Adipocyte (in vitro differentiated cells): ENCODE data around the gene PAPOLA.

Experiments used
- DNase-seq: peaks from one replicate; pipeline ENCODE4 v3.0.0-alpha.2; 2015; ENCODE audit warnings: low read depth
- H3K27me3 ChIP-seq: replicated peaks from 2 replicates; pipeline ENCODE4 v1.7.0; 2013; ENCODE audit warnings: mild to moderate bottlenecking, low read length, moderate library complexity; ENCODE audit not compliant: control insufficient read depth, insufficient read depth
- H3K36me3 ChIP-seq: 2 replicates; pipeline ENCODE4 v1.7.0; 2013; ENCODE audit warnings: low read length, mild to moderate bottlenecking, moderate library complexity; ENCODE audit not compliant: control insufficient read depth, insufficient read depth, severe bottlenecking
- H3K4me1 ChIP-seq: 2 replicates; pipeline ENCODE4 v1.7.0; 2013; ENCODE audit warnings: mild to moderate bottlenecking, low read length, moderate library complexity; ENCODE audit not compliant: control insufficient read depth, insufficient read depth
- H3K4me3 ChIP-seq: 2 replicates; pipeline ENCODE4 v1.7.0; 2013; ENCODE audit warnings: mild to moderate bottlenecking, low read length, moderate library complexity
- H3K9ac ChIP-seq: 2 replicates; pipeline ENCODE4 v1.7.0; 2013; ENCODE audit warnings: mild to moderate bottlenecking, low read length, moderate library complexity
- H3K9me3 ChIP-seq: 2 replicates; pipeline ENCODE4 v1.7.0; 2013; ENCODE audit warnings: mild to moderate bottlenecking, low read length, moderate library complexity; ENCODE audit not compliant: control insufficient read depth

Gene PAPOLA

GRCh38 chr14:96603350-96604255 is 101.4 kb downstream of the PAPOLA start:
- Histone ChIP-seq H3K27me3 (peaks cover 44% of the 10 kb centered on the region), H3K9ac (no peak overlapping the region), H3K4me3 (no peak overlapping the region), H3K9me3 (peaks cover 3% of the 10 kb centered on the region), H3K4me1 (no peaks in the 10 kb centered on the region), H3K36me3 (no peaks in the 10 kb centered on the region)
- DNase-seq, result no peak

GRCh38 chr14:96614481-96614881 is 112.3 kb downstream of the PAPOLA start:
- peaks cover 38% of the 10 kb centered on the region for H3K27me3 ChIP-seq
- no peak for DNase-seq

GRCh38 chr14:96616161-96616721 is 114.1 kb downstream of the PAPOLA start:
- peaks cover 31% of the 10 kb centered on the region for H3K27me3 ChIP-seq
- H3K4me1 ChIP-seq, result no peaks in the 10 kb centered on the region
- no peak for DNase-seq
- H3K36me3 ChIP-seq, result no peaks in the 10 kb centered on the region
- H3K9me3 ChIP-seq, result no peaks in the 10 kb centered on the region
- H3K4me3 ChIP-seq, result no peak overlapping the region
- H3K9ac ChIP-seq, result no peak overlapping the region

More at GRCh38 chr14:96614481-96614881, 112.3 kb downstream of the PAPOLA start:
- Histone ChIP-seq H3K36me3 (no peaks in the 10 kb centered on the region), H3K4me3 (no peak overlapping the region), H3K9ac (no peak overlapping the region), H3K9me3 (peaks cover 5% of the 10 kb centered on the region), H3K4me1 (no peaks in the 10 kb centered on the region)
